Measurements from ENCODE around the gene SLC23A3. TPM values are rescaled to one million over a fixed set of nuclear protein-coding genes. Genes with fewer than 3 reads are reported as not detected.

Gene SLC23A3
- total and polyA plus RNA-seq, 7 donors, result 0.09 to 0.86 (median 0.14) TPM; not detected in 1

DNA sequence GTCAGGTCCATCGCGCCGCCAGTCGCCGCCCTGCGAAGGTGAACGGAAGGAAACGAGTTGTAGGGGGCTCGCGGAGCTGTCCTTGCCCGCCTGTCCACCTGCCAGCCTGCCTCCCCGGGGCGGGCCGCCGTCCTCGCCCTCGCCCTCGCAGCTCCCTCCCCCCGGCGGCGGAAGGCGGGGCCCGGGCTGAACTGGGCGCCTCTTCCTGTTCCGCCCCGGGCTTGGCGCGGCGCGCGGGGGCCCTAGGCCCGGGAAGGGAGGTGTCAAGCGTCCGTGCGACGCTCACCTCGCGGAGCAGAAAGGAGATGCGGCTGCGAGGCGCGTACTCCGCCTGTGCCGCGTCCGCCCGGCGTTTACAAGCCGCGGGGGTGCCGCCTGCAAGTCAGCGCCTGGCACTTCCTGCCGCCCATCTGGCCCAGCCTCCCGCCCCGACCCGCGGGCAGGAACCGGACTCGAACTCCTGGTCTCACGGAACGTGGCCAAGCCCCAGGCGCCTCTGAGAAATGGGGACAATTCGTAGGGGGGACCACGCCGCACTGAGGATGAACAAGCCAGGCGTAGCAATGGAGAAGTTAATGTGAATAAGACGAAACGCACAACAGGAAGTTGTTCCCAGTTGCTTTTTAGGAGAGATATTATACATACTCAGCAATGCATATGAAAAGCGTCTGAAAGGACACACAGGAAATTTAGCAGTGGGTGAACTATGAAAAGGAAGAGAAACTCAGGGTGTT lies 7.2 kb upstream of the SLC23A3 start, which contains the start of gene CNPPD1:
TSS of gene CNPPD1 (minus strand) at position 108 of the 734 bp plus-strand sequence. CDS start at position 11, 97 bp downstream.
- Histone ChIP-seq H3K4me1 (peaks cover 36% of the 10 kb centered on the region), H3K27ac (peak within 1 kb of the TSS; percentile 87), H3K36me3 (ENCODE audit: insufficient read depth in 1 of 2, low read depth in 1 of 2) (peaks cover 3 to 67% of the 10 kb centered on the region in 2 donors), H3K4me3 (peak within 1 kb of the TSS; percentile 100), H3K9me3 (no peaks in the 10 kb centered on the region), H3K27me3 (ENCODE audit: insufficient read depth in 3 of 3, low read length in 2 of 3) (no peaks in the 10 kb centered on the region)
- intact Hi-C loops (cut with DNase I), result loop anchor here (5.0 to 10.0 kb wide), 4 partner anchors 40 to 782 kb away; partner anchors contain the start of genes ABCB6 (in 1 of the 2), CHPF (in 1 of the 2), CTDSP1 (in 1 of the 2) and TMEM198 (in 1 of the 2)
- peak; percentile 12 for TF ChIP-seq CTCF (IDR thresholded peaks at IDR 0.05)
- 0 to 1% (median 0%) methylated on average over 53 to 69 of the region's 69 CpGs for WGBS, 3 donors
- ATAC-seq (peak; percentile 82 to 89 (median 87)), DNase-seq (peak; percentile 92 to 95)

DNA sequence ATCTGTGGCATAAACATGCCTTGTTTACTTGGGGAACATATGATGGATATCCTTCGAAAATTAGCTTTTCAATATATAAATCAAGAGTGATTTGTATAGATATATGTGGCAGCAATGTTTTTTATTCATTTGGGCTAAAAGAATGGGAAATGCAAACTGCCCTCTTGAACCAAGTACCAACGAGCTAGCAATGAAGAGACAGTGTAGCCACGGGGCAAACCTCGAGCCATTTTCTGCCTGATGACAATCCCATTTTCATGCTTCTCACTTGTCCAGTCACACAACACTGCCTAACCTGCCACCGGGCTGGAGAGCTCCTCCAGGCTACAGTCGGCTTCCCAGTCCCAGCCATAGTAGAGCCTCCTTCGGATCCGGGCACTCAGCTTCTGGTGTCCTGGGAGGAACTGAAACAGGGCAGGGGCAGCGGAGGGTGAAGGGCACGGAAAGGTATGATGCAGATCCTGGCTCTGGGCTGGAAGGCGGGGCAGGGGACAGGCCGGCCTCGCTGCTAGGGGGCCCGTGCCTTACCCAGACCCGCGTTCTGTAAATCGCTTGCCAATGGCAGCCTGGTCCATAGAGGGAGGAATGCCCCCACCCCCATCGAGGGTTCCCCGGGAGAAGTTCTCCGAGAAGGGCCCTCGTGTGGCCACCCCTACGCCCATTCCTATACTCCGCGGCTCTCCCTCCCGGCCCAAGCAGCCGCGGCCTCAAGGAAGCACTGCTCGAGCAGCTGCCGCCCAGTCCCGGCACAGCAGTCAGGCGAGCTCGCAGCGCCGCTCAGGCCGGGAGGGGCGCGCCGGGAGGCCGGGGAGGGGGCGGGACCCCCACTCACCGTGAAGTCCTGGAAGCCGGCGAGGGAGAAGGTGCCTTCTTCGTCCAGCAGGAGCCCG lies 6.3 kb upstream of the SLC23A3 start:
- Histone ChIP-seq H3K27ac (peak overlapping the region; percentile 87), H3K36me3 (ENCODE audit: insufficient read depth in 1 of 2, low read depth in 1 of 2) (peaks cover 2 to 58% of the 10 kb centered on the region in 2 donors), H3K4me3 (peak overlapping the region; percentile 100), H3K9me3 (no peaks in the 10 kb centered on the region), H3K4me1 (peaks cover 44% of the 10 kb centered on the region), H3K27me3 (ENCODE audit: insufficient read depth in 3 of 3, low read length in 2 of 3) (no peaks in the 10 kb centered on the region)
- intact Hi-C loops (cut with DNase I), result loop anchor here (5.0 to 10.0 kb wide), 4 partner anchors 41 to 781 kb away; partner anchors contain the start of genes ABCB6 (in 1 of the 2), CHPF (in 1 of the 2), CTDSP1 (in 1 of the 2) and TMEM198 (in 1 of the 2)
- DNase-seq (peak; percentile 55 to 74), ATAC-seq (peak; percentile 28 to 50 (median 44))
- TF ChIP-seq CTCF (IDR thresholded peaks at IDR 0.05), result no peak
- WGBS, 3 donors, result 2 to 5% (median 3%) methylated on average over 25 to 45 of the region's 45 CpGs

- WGBS, 3 donors, result 76 to 83% (median 79%) methylated on average over 7 of the region's 7 CpGs
- TF ChIP-seq CTCF (IDR thresholded peaks at IDR 0.05), result no peak
- Histone ChIP-seq H3K27me3 (ENCODE audit: insufficient read depth in 3 of 3, low read length in 2 of 3) (no peaks in the 10 kb centered on the region), H3K27ac (peak overlapping the region; percentile 87), H3K4me1 (peaks cover 50% of the 10 kb centered on the region), H3K9me3 (no peaks in the 10 kb centered on the region), H3K4me3 (peak overlapping the region; percentile 100), H3K36me3 (ENCODE audit: insufficient read depth in 1 of 2, low read depth in 1 of 2) (peaks cover 0 to 52% of the 10 kb centered on the region in 2 donors)
- DNase-seq (no peak), ATAC-seq (no peak)
- intact Hi-C loops (cut with DNase I), result loop anchor here (5.0 to 10.0 kb wide), 4 partner anchors 42 to 781 kb away; partner anchors contain the start of genes ABCB6 (in 1 of the 2), CHPF (in 1 of the 2), CTDSP1 (in 1 of the 2) and TMEM198 (in 1 of the 2)
Measured at GRCh38 chr2:219175486-219175885, 5.7 kb upstream of the SLC23A3 start.

DNA sequence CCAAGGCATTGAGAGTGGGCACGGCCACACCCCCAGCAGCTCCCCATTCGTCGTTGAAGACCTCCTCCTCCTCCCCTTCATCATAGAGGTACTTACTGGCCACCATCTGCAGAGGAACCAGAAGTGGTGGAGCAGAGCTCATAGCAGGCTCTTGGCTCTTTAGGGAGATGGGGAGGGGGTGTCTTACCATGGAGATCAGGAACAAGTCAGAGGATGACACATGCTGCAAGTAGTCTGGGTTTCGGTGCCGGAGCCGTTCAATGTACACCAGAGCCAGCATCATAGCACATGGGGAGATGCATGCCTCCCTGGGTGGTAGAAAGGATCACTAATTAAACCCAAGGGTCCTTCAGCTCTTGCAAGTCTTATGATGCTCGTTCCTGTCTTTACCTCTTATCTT lies 5.0 kb upstream of the SLC23A3 start:
- peaks cover 0 to 45% of the 10 kb centered on the region in 2 donors for H3K36me3 ChIP-seq (ENCODE audit: insufficient read depth in 1 of 2, low read depth in 1 of 2)
- H3K4me1 ChIP-seq, result peaks cover 52% of the 10 kb centered on the region
- H3K27me3 ChIP-seq (ENCODE audit: insufficient read depth in 3 of 3, low read length in 2 of 3), result no peaks in the 10 kb centered on the region
- DNase-seq, result no peak
- 82 to 87% (median 85%) methylated on average over 7 of the region's 7 CpGs for WGBS, 3 donors
- H3K4me3 ChIP-seq, result no peak overlapping the region
- no peak overlapping the region for H3K27ac ChIP-seq
- intact Hi-C loops (cut with DNase I), result loop anchor here (5.0 to 10.0 kb wide), 4 partner anchors 42 to 780 kb away; partner anchors contain the start of genes ABCB6 (in 1 of the 2), CHPF (in 1 of the 2), CTDSP1 (in 1 of the 2) and TMEM198 (in 1 of the 2)
- no peak for TF ChIP-seq CTCF (IDR thresholded peaks at IDR 0.05)
- ATAC-seq, result no peak
- no peaks in the 10 kb centered on the region for H3K9me3 ChIP-seq
